ENCODE measurements around the gene SERPINA6.

DNA sequence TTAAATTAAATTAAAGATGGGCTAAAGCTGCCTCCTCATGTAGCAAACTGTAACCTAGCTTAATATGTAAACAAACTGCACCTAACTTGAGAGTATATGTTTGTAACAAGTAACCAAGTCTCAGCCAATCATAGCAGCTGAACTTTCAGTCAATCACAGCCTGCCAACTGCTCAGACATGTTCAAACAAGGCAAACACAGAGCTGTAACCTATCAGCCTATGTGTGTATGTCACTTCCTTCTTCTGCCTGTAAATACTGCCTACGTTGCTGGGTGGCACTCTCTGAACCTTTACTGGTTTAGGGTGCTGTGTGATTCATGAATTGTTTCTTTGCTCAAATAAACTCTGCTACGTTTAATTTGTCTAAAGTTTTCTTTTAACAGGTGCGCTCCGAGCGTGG, 2.9 kb downstream of the SERPINA6 start:
- no peak for TF ChIP-seq ZNF274 (IDR thresholded peaks at IDR 0.05; ENCODE audit: low read depth, low read length)
- no peak for TF ChIP-seq YY1 (IDR thresholded peaks at IDR 0.05; ENCODE audit: insufficient read depth, insufficient read length)
- TF ChIP-seq SUZ12 (IDR thresholded peaks at IDR 0.05; ENCODE audit: extremely low read depth, insufficient read depth, insufficient read length) = no peak

Data from NT2/D1 (cell line).